HG02938 (cell line): ENCODE data around the gene ADAMTS20.
A peak's percentile ranks its signal among the peaks of the same experiment; 100 is the strongest.
"Not testable (repeated sequence)": the region's sequence is repeated elsewhere in the genome, so short reads cannot be mapped to it uniquely, and the experiment has no call there.

Source experiments
- ATAC-seq: cut with Tn5 transposase; IDR thresholded peaks from one replicate; pipeline ENCODE4 v1.9.1; 2021; ENCODE audit warnings: mild to moderate bottlenecking, moderate library complexity; ENCODE audit not compliant: unreplicated experiment

Gene ADAMTS20

GRCh38 chr12:43370263-43370662 is 181.7 kb downstream of the ADAMTS20 start:
- ATAC-seq = no peak

- ATAC-seq = no peak
Measured at GRCh38 chr12:43362910-43363694, 188.9 kb downstream of the ADAMTS20 start.

GRCh38 chr12:43361031-43361710 is 190.8 kb downstream of the ADAMTS20 start:
- no peak for ATAC-seq

- ATAC-seq = not testable (repeated sequence)
Measured at GRCh38 chr12:43360001-43360400, 192.0 kb downstream of the ADAMTS20 start.

- ATAC-seq = no peak
Measured at GRCh38 chr12:43357141-43357540, 194.9 kb downstream of the ADAMTS20 start.

- no peak for ATAC-seq
Measured at GRCh38 chr12:43352001-43352400, 200.0 kb downstream of the ADAMTS20 start.

GRCh38 chr12:43349863-43350262 is 202.1 kb downstream of the ADAMTS20 start:
- ATAC-seq = no peak

DNA sequence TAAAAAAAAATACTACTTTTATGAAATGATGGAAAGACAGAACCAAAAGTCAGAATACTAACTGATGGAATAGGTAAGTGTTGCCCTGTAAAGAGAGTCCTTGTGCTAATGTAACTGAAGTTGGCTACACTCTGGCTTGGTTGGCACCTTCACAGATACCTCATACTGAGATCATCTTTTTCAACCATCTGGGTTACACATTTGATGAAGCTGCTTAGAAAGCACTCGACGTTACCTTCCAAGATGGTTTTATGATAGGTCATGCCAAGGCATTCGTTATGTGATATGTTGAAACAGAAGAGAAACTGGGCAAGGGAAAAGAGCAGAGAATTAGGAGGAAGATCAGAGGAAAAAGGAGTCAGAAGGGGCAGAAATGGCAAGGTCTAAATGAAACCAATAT is 203.8 kb downstream of the ADAMTS20 start:
- ATAC-seq = no peak

DNA sequence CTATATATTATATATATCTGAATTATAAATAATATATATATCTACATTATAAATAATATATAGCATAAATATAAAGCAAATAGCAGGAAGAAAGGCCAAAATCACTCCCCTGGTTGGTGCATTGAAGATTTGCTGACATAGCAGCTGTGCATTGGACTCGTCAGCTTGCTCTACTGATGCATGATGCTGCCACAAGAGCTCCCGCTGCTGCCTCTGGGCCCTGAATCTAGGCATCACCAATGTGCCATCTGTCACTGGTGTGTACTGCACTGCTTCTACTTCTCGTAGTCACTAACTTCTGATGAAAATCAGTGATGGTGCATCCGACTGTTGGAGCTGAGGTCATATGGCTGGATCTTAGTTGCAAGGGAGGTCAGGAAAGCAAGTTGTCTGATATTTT is 205.0 kb downstream of the ADAMTS20 start:
- no peak for ATAC-seq

- ATAC-seq = no peak
Measured at GRCh38 chr12:43345023-43345422, 207.0 kb downstream of the ADAMTS20 start.

GRCh38 chr12:43341785-43342313 is 210.2 kb downstream of the ADAMTS20 start:
- not testable (repeated sequence) for ATAC-seq

GRCh38 chr12:43338848-43339526 is 213.0 kb downstream of the ADAMTS20 start:
- peak; percentile 35 for ATAC-seq

DNA sequence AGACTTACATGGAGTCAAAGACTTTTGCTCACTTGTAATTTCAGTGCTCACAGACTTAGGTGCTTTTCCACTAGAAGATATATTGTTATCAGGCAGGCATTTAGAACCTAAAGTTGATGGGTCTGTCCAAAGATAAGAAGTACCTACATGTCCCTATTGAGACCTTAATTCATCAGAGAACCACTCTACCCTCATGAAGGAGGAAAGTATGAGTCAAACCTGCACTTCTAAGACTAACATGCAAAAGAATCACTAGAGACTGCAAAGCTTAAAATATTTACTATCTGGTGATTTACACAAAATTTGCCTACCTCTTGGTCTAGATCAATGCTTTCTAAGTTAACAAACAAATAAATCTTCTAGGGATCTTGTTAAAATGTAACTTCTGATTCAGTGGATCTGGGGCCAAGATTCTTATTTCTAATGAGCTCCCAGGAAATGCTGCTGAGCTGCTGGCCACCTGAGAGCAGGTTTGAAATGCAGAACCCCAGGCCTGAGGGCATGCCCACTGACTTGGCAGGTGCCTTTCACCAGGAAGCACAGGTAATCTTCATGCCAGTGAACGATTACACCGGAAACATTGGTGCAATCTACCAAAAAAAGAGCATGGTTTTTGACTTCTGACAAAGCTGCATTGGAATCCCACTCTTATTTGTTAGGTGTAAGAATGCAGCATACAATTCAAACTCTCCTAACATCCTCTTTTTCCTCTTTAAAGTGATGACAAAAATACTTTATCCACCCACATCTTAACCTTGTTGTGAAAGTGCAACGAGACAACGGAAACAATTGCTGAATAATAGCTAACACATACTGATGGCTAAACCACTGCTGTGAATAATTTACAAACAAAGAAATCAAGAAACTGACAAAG is 214.2 kb downstream of the ADAMTS20 start:
- ATAC-seq = peak; percentile 79

DNA sequence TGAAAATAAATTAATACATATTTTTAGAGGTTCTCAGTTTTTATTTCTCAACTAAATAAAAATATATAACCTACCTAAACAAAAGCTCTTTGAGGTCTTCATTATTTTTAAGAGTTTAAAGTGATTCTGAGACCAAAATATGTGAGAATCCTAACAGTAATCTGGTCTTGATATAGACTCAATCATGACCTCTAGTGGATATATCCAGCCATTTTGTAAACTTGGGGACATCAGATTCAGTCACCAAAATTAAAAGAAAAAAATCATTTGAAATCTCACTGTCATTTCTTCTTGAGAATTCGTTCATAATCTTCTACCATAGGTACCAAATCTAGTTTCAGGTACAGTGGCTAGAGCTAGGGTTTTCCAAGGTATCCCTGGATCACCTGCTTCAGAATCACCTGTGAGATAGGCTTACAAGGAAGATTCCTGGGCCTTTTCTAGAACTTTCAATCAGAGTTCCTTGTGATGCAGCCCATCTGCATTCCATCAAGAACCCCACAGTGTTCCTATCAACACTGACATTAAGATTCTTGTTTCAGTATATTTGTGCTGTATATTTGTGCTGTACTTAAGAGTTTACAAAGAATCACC is 214.9 kb downstream of the ADAMTS20 start:
- no peak for ATAC-seq

DNA sequence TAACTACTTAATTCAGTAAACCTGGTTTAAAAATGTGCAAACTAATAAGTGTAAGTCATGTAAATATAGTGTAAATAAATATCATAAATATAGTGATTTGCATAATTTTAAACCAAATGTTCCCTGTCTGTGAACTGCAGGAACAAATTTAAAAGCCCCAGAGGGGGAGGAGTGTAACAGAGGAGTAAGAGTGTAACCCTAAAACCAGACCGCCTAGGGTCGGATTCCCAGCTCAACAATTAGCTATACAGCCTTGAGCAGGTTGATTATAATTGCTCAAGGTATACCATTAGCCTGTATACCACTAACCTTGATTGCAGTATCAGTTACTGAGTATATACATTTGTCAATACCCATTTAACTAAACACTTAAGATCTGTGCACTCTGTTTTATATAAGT is 218.4 kb downstream of the ADAMTS20 start:
- no peak for ATAC-seq

- ATAC-seq = no peak
Measured at GRCh38 chr12:43332977-43333640, 218.9 kb downstream of the ADAMTS20 start.

GRCh38 chr12:43331935-43332334 is 220.1 kb downstream of the ADAMTS20 start:
- no peak for ATAC-seq

DNA sequence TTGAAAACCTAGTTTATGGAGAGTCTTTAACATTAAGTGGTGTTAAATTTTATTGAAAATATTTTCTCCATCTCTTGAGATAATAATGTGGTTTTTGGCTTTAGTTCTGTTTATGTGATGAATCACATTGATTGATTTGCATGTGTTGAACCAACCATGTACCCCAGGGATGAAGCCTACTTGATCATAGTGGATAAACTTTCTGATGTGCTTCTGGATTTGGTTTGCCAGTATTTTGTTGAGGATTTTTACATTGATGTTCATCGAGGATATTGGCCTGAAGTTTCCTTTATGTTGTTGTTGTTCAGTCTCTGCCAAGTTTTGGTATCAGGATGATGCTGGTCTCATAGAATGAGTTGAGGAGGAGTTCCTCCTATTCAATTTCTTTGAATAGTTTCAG is 222.6 kb downstream of the ADAMTS20 start:
- no peak for ATAC-seq

GRCh38 chr12:43325786-43326185 is 226.2 kb downstream of the ADAMTS20 start:
- peak; percentile 60 for ATAC-seq

DNA sequence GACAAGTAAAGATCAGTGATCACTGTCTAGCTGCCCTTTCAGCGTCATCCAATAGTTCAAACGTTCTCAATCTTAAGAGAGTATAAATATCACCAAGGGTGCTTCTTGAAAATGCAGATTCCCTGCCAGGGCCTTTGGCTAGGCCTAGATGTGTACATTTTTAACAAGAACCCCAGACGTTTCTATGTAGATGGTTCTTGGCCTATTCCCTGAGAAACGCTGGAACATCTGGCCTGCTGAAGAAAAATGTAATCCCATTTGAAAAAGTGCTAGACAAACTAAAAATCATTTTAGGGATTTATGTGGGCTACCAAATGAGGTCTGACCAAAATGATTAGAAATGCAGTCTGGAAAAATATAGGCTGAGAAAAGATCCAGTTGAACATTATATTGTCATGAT is 231.7 kb downstream of the ADAMTS20 start:
- ATAC-seq = no peak
